ENCODE measurements around the gene PAX1. TPM values are rescaled to one million over a fixed set of nuclear protein-coding genes. Genes with fewer than 3 reads are reported as not detected.

PAX1 gene
- total and polyA plus RNA-seq, 2 experiments from 2014 or later: 0.14 TPM; not detected in 1

GRCh38 chr20:21708738-21709534 lies 3.5 kb downstream of the PAX1 start:
- Histone ChIP-seq H3K9me2 (ENCODE audit: insufficient read depth) (no peaks in the 10 kb centered on the region), H3K36me3 (ENCODE audit: insufficient read depth) (no peaks in the 10 kb centered on the region), H3F3A (replicated peaks; ENCODE audit: low read depth) (peaks cover 12% of the 10 kb centered on the region; the same call in 1 of the 2 replicates), H3K79me2 (replicated peaks; ENCODE audit: insufficient read depth) (no peaks in the 10 kb centered on the region), H4K20me1 (replicated peaks; ENCODE audit: insufficient read depth) (peaks cover 27% of the 10 kb centered on the region), H3K27ac (ENCODE audit: low read depth) (no peak overlapping the region), H3K4me3 (no peak overlapping the region), H2AFZ (no peak overlapping the region), H3K4me2 (no peak overlapping the region), H3K4me1 (ENCODE audit: insufficient read depth) (peaks cover 19% of the 10 kb centered on the region), H3K27me3 (ENCODE audit: insufficient read depth) (peaks cover 100% of the 10 kb centered on the region)
- TF ChIP-seq ZNF331 (CRISPR knock-in tag; IDR thresholded peaks at IDR 0.05; ENCODE audit: low read depth) (no peak), EZH2 (IDR thresholded peaks at IDR 0.05; ENCODE audit: low read depth, unreplicated experiment) (peak; percentile 96)
- ATAC-seq (peak; percentile 4; the same call in 2 of the 3 replicates), DNase-seq (ENCODE audit: low spot score) (peak; percentile 47)
- H3K36me3 Mint-ChIP-seq (ENCODE audit: low read depth): peaks cover 2% of the 10 kb centered on the region; the same call in 1 of the 3 replicates
- H3K27ac Mint-ChIP-seq: no peak overlapping the region
- no peaks in the 10 kb centered on the region; the same call in none of the 3 replicates for H3K9me3 Mint-ChIP-seq
- peaks cover 35% of the 10 kb centered on the region for H3K4me1 Mint-ChIP-seq
- H3K27me3 Mint-ChIP-seq (ENCODE audit: insufficient read depth, low read depth, poor library complexity): peaks cover 98% of the 10 kb centered on the region
- H3K4me3 Mint-ChIP-seq: no peak overlapping the region

GRCh38 chr20:21709535-21709904 lies 4.1 kb downstream of the PAX1 start:
- Mint-ChIP-seq H3K36me3 (ENCODE audit: low read depth) (peaks cover 2% of the 10 kb centered on the region; the same call in 1 of the 3 replicates), H3K4me3 (no peak overlapping the region), H3K27me3 (ENCODE audit: insufficient read depth, low read depth, poor library complexity) (peaks cover 98% of the 10 kb centered on the region), H3K9me3 (no peaks in the 10 kb centered on the region; the same call in none of the 3 replicates), H3K4me1 (peaks cover 33% of the 10 kb centered on the region), H3K27ac (no peak overlapping the region)
- H3K27me3 ChIP-seq (ENCODE audit: insufficient read depth): peaks cover 100% of the 10 kb centered on the region
- TF ChIP-seq JUNB (IDR thresholded peaks at IDR 0.05; ENCODE audit: unreplicated experiment): no peak
- no peak for TF ChIP-seq EZH2phosphoT487 (IDR thresholded peaks at IDR 0.05; ENCODE audit: unreplicated experiment)
- TF ChIP-seq EZH2 (IDR thresholded peaks at IDR 0.05; ENCODE audit: low read depth, unreplicated experiment): peak; percentile 93
- TF ChIP-seq POLR2AphosphoS5 (IDR thresholded peaks at IDR 0.05; ENCODE audit: low read depth): no peak
- TF ChIP-seq CREB1 (CRISPR knock-in tag; IDR thresholded peaks at IDR 0.05; ENCODE audit: low read depth): no peak
- no peak for TF ChIP-seq ZNF114 (CRISPR knock-in tag; IDR thresholded peaks at IDR 0.05)
- H3K4me1 ChIP-seq (ENCODE audit: insufficient read depth): peaks cover 19% of the 10 kb centered on the region
- H3K79me2 ChIP-seq (replicated peaks; ENCODE audit: insufficient read depth): no peaks in the 10 kb centered on the region
- H3K4me3 ChIP-seq: no peak overlapping the region
- H2AFZ ChIP-seq: no peak overlapping the region
- no peaks in the 10 kb centered on the region for H3K36me3 ChIP-seq (ENCODE audit: insufficient read depth)
- peaks cover 27% of the 10 kb centered on the region for H4K20me1 ChIP-seq (replicated peaks; ENCODE audit: insufficient read depth)
- H3K4me2 ChIP-seq: no peak overlapping the region
- no peak overlapping the region for H3K27ac ChIP-seq (ENCODE audit: low read depth)
- H3K9me2 ChIP-seq (ENCODE audit: insufficient read depth): no peaks in the 10 kb centered on the region
- ATAC-seq (no peak), DNase-seq (ENCODE audit: low spot score) (no peak)
- peaks cover 13% of the 10 kb centered on the region; the same call in 1 of the 2 replicates for H3F3A ChIP-seq (replicated peaks; ENCODE audit: low read depth)

- TF ChIP-seq ETS1 (IDR thresholded peaks at IDR 0.05) (no peak), EZH2 (IDR thresholded peaks at IDR 0.05; ENCODE audit: low read depth, unreplicated experiment) (peak; percentile 82), ZNF114 (CRISPR knock-in tag; IDR thresholded peaks at IDR 0.05) (no peak)
- no peaks in the 10 kb centered on the region for H3K79me2 ChIP-seq (replicated peaks; ENCODE audit: insufficient read depth)
- H3K36me3 Mint-ChIP-seq (ENCODE audit: low read depth): 0 out of 3 replicates have a peak, but pooled peaks cover 2% of the 10 kb centered on the region
- 0 out of 2 replicates have a peak, but pooled peaks cover 12% of the 10 kb centered on the region for H3F3A ChIP-seq (replicated peaks; ENCODE audit: low read depth)
- H3K27ac ChIP-seq (ENCODE audit: low read depth): no peak overlapping the region
- no peak overlapping the region for H3K4me3 ChIP-seq
- H3K4me1 Mint-ChIP-seq: peaks cover 31% of the 10 kb centered on the region
- H3K4me3 Mint-ChIP-seq: no peak overlapping the region; the same call in 2 of the 3 replicates
- H3K27ac Mint-ChIP-seq: no peak overlapping the region
- ATAC-seq (no peak), DNase-seq (ENCODE audit: low spot score) (no peak)
- peaks cover 29% of the 10 kb centered on the region for H4K20me1 ChIP-seq (replicated peaks; ENCODE audit: insufficient read depth)
- no peaks in the 10 kb centered on the region; the same call in 2 of the 3 replicates for H3K9me3 Mint-ChIP-seq
- H3K4me2 ChIP-seq: no peak overlapping the region
- no peaks in the 10 kb centered on the region for H3K36me3 ChIP-seq (ENCODE audit: insufficient read depth)
- peaks cover 100% of the 10 kb centered on the region for H3K27me3 ChIP-seq (ENCODE audit: insufficient read depth)
- no peaks in the 10 kb centered on the region for H3K9me2 ChIP-seq (ENCODE audit: insufficient read depth)
- peaks cover 24% of the 10 kb centered on the region for H3K4me1 ChIP-seq (ENCODE audit: insufficient read depth)
- no peak overlapping the region for H2AFZ ChIP-seq
- peaks cover 98% of the 10 kb centered on the region for H3K27me3 Mint-ChIP-seq (ENCODE audit: insufficient read depth, low read depth, poor library complexity)
These were observed 4.9 kb downstream of the PAX1 start for GRCh38 chr20:21710341-21710740.

All from GM23338 (cell line).